ENCODE measurements around the gene CD34.
A peak's percentile ranks its signal among the peaks of the same experiment; 100 is the strongest.

Gene CD34, protein sequence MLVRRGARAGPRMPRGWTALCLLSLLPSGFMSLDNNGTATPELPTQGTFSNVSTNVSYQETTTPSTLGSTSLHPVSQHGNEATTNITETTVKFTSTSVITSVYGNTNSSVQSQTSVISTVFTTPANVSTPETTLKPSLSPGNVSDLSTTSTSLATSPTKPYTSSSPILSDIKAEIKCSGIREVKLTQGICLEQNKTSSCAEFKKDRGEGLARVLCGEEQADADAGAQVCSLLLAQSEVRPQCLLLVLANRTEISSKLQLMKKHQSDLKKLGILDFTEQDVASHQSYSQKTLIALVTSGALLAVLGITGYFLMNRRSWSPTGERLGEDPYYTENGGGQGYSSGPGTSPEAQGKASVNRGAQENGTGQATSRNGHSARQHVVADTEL

DNA sequence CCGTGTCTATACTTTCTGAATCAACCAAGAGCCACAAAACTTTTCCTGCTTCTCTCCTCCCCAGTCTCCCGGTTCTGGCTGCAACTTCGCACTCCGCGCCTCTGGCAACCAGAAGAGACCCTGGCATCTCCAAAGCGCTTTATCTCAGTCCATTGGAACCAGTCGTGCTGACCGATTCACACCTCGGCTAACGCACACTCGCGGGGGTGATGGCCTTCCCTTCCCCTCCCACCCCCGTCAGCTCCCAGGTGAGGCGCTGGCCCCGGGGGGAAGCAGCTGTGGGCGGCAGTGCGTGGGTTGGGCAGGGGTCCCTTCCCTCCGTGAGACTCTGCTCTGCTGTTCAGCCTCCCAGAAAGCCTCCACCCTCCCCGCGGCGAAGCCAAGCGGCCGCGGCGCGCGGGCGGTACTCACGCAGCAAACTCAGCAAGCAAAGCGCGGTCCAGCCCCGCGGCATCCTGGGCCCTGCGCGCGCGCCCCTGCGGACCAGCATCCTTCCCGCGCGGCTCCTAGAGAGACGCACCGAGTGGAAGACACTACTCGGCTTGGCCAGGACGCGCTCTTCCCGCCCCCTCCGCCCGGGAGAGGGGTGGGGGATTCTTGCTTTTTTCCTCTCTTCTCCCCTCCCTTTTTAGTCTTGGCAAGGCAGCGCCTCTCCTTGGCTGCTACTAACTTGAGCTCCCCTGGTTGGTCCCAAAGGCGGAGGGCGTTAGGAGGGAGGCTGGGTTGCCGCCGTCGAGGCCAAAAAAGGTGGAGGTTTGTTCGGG, at the start of gene CD34:
Gene CD34, minus strand, starts transcription at position 535 of the 764 bp plus-strand sequence. Its CDS starts 45 bp downstream, at position 490.
- Histone ChIP-seq H3K27me3 (ENCODE audit: control insufficient read depth in 5 of 5, insufficient read depth in 4 of 5, low read length in 5 of 5) (peaks cover 8 to 25% (median 16%) of the 10 kb centered on the region in 5 donors), H3K4me1 (ENCODE audit: control insufficient read depth in 5 of 5, insufficient read depth in 5 of 5, low read length in 5 of 5) (peaks cover 2 to 68% (median 38%) of the 10 kb centered on the region in 5 donors), H3K36me3 (ENCODE audit: control insufficient read depth in 5 of 5, insufficient read depth in 5 of 5, low read length in 5 of 5) (no peaks in the 10 kb centered on the region), H3K9ac (ENCODE audit: low read length in 5 of 5) (peak within 1 kb of the TSS in 3 of 5 donors; percentile 6 to 81 (median 31)), H3K27ac (ENCODE audit: low read depth, low read length) (peak within 1 kb of the TSS; percentile 81), H3K4me3 (ENCODE audit: low read depth in 1 of 5, low read length in 5 of 5) (peak within 1 kb of the TSS; percentile 64 to 83 (median 70)), H3K9me3 (ENCODE audit: control insufficient read depth in 5 of 5, low read length in 5 of 5) (no peaks in the 10 kb centered on the region)

DNA sequence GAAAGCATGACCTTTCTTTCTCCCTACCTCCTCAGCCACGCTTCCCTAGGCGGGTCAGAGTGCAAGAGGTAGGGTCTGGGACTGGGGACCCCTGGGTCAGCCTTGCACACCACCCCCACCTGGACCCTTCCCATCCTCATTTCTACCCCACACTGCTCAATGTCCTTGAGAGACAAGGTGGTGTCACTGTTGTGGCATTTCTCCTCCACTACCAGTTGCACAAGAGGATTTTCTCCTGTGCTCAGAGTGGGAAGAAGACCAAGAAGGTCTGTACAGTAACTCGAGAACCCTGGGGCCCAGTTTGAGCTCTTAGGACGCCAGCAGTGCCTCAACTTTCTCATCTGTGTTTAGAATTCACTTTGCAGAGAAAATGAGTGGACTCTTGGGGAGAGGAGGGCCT, 49.4 kb upstream of the CD34 start:
- H3K9me3 ChIP-seq (ENCODE audit: control insufficient read depth in 5 of 5, low read length in 5 of 5) = no peaks in the 10 kb centered on the region
- H3K27ac ChIP-seq (ENCODE audit: low read depth, low read length) = peak overlapping the region; percentile 90
- no peaks in the 10 kb centered on the region for H3K36me3 ChIP-seq (ENCODE audit: control insufficient read depth in 5 of 5, insufficient read depth in 5 of 5, low read length in 5 of 5)
- H3K27me3 ChIP-seq (ENCODE audit: control insufficient read depth in 5 of 5, insufficient read depth in 4 of 5, low read length in 5 of 5) = no peaks in the 10 kb centered on the region
- H3K4me1 ChIP-seq (ENCODE audit: control insufficient read depth in 5 of 5, insufficient read depth in 5 of 5, low read length in 5 of 5) = peaks cover 11 to 75% (median 65%) of the 10 kb centered on the region in 5 donors
- peak overlapping the region in 1 of 5 donors; percentile 4 for H3K4me3 ChIP-seq (ENCODE audit: low read depth in 1 of 5, low read length in 5 of 5)
- H3K9ac ChIP-seq (ENCODE audit: low read length in 5 of 5) = no peak overlapping the region

DNA sequence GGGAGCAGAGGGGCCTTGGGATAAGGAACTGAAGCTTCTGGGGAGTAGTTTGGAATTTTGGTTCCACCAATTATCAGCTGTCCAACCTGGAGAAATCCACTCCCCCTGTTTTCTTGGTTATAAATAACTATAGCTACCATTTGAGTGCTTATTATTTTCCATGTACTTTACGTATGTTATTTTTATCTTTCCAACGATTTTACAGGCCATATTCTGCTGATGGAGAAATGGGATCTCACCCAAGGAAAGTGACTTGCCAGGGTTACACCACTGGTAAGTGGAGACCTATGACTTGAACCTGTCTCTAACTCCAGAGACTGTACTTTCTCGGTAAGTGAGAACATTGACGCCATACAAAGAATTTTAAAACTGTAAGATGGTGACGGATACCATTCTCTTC, 49.0 kb upstream of the CD34 start:
- H3K4me3 ChIP-seq (ENCODE audit: low read depth in 1 of 5, low read length in 5 of 5) = peak overlapping the region; percentile 31 to 65 (median 63)
- H3K27me3 ChIP-seq (ENCODE audit: control insufficient read depth in 5 of 5, insufficient read depth in 4 of 5, low read length in 5 of 5) = no peaks in the 10 kb centered on the region
- peak overlapping the region; percentile 90 for H3K27ac ChIP-seq (ENCODE audit: low read depth, low read length)
- H3K4me1 ChIP-seq (ENCODE audit: control insufficient read depth in 5 of 5, insufficient read depth in 5 of 5, low read length in 5 of 5) = peaks cover 11 to 75% (median 61%) of the 10 kb centered on the region in 5 donors
- no peaks in the 10 kb centered on the region for H3K9me3 ChIP-seq (ENCODE audit: control insufficient read depth in 5 of 5, low read length in 5 of 5)
- no peaks in the 10 kb centered on the region for H3K36me3 ChIP-seq (ENCODE audit: control insufficient read depth in 5 of 5, insufficient read depth in 5 of 5, low read length in 5 of 5)
- H3K9ac ChIP-seq (ENCODE audit: low read length in 5 of 5) = peak overlapping the region in 1 of 5 donors; percentile 60

DNA sequence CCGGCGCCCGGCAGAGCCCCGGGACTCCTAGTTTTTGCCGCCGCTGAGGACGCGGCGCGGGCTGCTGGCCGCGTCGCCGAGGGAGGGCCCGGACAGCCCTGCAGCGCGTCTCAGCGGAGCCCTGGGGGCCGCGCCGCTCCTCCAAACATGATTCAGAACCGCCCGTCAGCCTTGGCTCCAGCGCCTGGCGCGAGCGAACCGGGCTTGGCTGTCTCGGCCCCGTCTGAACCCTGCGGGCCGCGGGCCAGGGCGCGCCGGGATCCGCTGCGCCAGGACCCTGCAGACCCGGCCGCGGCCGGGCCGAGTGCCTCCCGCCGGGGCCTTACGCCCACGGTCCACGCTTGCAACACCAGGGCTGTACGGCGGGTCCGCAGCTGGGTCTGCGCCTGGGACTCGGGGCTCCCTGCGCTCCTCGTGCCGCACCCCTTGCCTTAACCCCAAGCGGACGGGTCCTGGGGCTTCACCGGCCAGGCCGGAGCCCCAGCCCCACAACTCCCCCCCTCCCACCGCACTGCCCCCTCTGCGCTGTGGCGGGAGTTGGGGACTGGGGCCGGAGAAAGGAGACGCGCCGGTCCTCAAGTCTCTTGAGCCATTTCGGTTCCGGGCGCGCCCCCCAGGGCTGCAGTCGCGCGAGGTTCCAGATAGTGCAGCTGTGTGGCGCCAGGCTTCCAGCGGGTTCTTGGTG, 48.4 kb upstream of the CD34 start:
- Histone ChIP-seq H3K9ac (ENCODE audit: low read length in 5 of 5) (peak overlapping the region in 3 of 5 donors; percentile 15 to 60 (median 16)), H3K27ac (ENCODE audit: low read depth, low read length) (peak overlapping the region; percentile 90), H3K4me3 (ENCODE audit: low read depth in 1 of 5, low read length in 5 of 5) (peak overlapping the region; percentile 31 to 65 (median 63)), H3K9me3 (ENCODE audit: control insufficient read depth in 5 of 5, low read length in 5 of 5) (peaks cover 0 to under 1% (median 0%) of the 10 kb centered on the region in 5 donors), H3K4me1 (ENCODE audit: control insufficient read depth in 5 of 5, insufficient read depth in 5 of 5, low read length in 5 of 5) (peaks cover 9 to 68% (median 55%) of the 10 kb centered on the region in 5 donors), H3K36me3 (ENCODE audit: control insufficient read depth in 5 of 5, insufficient read depth in 5 of 5, low read length in 5 of 5) (no peaks in the 10 kb centered on the region), H3K27me3 (ENCODE audit: control insufficient read depth in 5 of 5, insufficient read depth in 4 of 5, low read length in 5 of 5) (no peaks in the 10 kb centered on the region)

DNA sequence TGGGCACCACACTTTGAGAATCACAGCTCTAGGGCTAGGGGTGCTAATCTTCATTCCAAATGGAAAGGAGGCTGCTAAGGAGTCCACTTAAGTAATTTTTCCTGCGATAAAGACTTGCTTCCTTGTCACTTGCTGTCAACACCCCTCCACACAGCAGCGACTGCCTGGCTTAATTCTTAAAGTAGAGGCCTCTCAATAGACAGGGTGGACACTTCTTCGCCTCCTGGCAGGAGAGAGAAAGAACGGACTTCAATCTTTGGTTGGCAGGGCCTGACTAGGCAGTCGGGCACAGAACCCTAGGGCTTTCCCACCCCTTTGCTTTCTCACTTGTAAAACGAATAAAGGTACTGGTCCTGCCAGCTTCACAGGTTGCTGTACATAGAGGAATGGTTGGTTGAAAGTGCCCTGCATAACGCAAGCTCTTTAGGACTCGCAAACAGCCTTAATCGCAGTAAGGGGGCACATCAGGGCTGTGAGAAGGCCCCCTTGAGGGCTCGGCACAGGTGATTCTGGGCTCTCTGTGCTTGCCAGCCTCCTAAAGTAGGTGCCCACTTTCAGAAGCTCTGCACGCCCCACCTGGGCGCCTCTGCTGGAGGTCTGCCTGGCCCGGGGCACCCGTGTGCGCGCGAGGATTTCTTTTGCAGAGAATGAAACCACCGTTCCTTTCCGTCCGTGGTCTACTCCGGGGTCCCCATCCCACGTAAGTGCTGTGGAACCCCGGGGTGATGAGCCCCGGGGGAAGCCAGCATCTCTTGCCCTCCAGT, 47.6 kb upstream of the CD34 start:
- peak overlapping the region; percentile 45 to 65 (median 63) for H3K4me3 ChIP-seq (ENCODE audit: low read depth in 1 of 5, low read length in 5 of 5)
- H3K9me3 ChIP-seq (ENCODE audit: control insufficient read depth in 5 of 5, low read length in 5 of 5) = peaks cover 0 to 6% (median 2%) of the 10 kb centered on the region in 5 donors
- H3K36me3 ChIP-seq (ENCODE audit: control insufficient read depth in 5 of 5, insufficient read depth in 5 of 5, low read length in 5 of 5) = no peaks in the 10 kb centered on the region
- peak overlapping the region in 3 of 5 donors; percentile 15 to 60 (median 16) for H3K9ac ChIP-seq (ENCODE audit: low read length in 5 of 5)
- H3K27me3 ChIP-seq (ENCODE audit: control insufficient read depth in 5 of 5, insufficient read depth in 4 of 5, low read length in 5 of 5) = no peaks in the 10 kb centered on the region
- H3K27ac ChIP-seq (ENCODE audit: low read depth, low read length) = peak overlapping the region; percentile 75
- peaks cover 7 to 62% (median 48%) of the 10 kb centered on the region in 5 donors for H3K4me1 ChIP-seq (ENCODE audit: control insufficient read depth in 5 of 5, insufficient read depth in 5 of 5, low read length in 5 of 5)

DNA sequence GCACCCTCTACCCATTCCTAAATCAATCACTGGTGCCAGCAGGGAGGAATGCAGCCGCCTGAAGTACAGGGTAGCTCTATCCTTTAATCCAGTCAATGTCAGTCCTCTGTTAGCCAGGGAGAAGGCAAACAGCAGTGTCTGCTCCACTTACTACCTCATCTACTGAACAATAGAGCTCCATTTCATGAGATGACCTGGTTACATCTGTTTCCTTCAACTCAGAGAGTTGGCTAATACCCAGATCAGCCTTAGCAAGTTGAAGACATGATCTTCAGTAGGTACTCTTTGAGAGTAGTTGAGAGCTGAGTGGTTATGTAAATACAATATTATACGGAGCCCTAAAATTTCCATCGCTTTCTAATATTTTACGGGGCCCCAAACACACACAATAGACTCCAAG, 46.1 kb upstream of the CD34 start:
- Histone ChIP-seq H3K9ac (ENCODE audit: low read length in 5 of 5) (no peak overlapping the region), H3K27me3 (ENCODE audit: control insufficient read depth in 5 of 5, insufficient read depth in 4 of 5, low read length in 5 of 5) (no peaks in the 10 kb centered on the region), H3K27ac (ENCODE audit: low read depth, low read length) (no peak overlapping the region), H3K4me1 (ENCODE audit: control insufficient read depth in 5 of 5, insufficient read depth in 5 of 5, low read length in 5 of 5) (peaks cover 3 to 48% (median 35%) of the 10 kb centered on the region in 5 donors), H3K9me3 (ENCODE audit: control insufficient read depth in 5 of 5, low read length in 5 of 5) (peaks cover 0 to 6% (median 2%) of the 10 kb centered on the region in 5 donors), H3K4me3 (ENCODE audit: low read depth in 1 of 5, low read length in 5 of 5) (no peak overlapping the region), H3K36me3 (ENCODE audit: control insufficient read depth in 5 of 5, insufficient read depth in 5 of 5, low read length in 5 of 5) (no peaks in the 10 kb centered on the region)

DNA sequence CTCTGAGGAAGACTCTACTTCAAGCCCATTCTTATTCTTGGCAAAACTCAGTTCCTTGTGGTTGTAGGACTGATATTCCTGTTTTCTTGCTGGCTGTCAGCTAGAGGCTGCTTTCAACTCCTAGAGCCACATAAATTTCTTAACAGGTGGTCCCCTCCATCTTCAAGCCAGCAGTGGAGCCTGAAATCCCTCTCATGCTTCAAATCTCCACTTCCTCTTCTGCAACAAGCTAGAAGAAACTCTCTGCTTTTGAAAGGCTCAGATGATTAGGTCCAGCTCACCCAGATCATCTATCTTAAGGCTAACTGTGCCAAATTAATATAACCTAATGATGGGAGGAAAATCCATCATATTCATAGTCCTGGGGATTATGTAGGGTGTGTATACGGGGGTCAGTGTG, 43.2 kb upstream of the CD34 start:
- Histone ChIP-seq H3K9me3 (ENCODE audit: control insufficient read depth in 5 of 5, low read length in 5 of 5) (peaks cover 0 to 6% (median 2%) of the 10 kb centered on the region in 5 donors), H3K27ac (ENCODE audit: low read depth, low read length) (no peak overlapping the region), H3K4me1 (ENCODE audit: control insufficient read depth in 5 of 5, insufficient read depth in 5 of 5, low read length in 5 of 5) (peaks cover 3 to 47% (median 10%) of the 10 kb centered on the region in 5 donors), H3K36me3 (ENCODE audit: control insufficient read depth in 5 of 5, insufficient read depth in 5 of 5, low read length in 5 of 5) (no peaks in the 10 kb centered on the region), H3K27me3 (ENCODE audit: control insufficient read depth in 5 of 5, insufficient read depth in 4 of 5, low read length in 5 of 5) (no peaks in the 10 kb centered on the region), H3K9ac (ENCODE audit: low read length in 5 of 5) (no peak overlapping the region), H3K4me3 (ENCODE audit: low read depth in 1 of 5, low read length in 5 of 5) (no peak overlapping the region)

DNA sequence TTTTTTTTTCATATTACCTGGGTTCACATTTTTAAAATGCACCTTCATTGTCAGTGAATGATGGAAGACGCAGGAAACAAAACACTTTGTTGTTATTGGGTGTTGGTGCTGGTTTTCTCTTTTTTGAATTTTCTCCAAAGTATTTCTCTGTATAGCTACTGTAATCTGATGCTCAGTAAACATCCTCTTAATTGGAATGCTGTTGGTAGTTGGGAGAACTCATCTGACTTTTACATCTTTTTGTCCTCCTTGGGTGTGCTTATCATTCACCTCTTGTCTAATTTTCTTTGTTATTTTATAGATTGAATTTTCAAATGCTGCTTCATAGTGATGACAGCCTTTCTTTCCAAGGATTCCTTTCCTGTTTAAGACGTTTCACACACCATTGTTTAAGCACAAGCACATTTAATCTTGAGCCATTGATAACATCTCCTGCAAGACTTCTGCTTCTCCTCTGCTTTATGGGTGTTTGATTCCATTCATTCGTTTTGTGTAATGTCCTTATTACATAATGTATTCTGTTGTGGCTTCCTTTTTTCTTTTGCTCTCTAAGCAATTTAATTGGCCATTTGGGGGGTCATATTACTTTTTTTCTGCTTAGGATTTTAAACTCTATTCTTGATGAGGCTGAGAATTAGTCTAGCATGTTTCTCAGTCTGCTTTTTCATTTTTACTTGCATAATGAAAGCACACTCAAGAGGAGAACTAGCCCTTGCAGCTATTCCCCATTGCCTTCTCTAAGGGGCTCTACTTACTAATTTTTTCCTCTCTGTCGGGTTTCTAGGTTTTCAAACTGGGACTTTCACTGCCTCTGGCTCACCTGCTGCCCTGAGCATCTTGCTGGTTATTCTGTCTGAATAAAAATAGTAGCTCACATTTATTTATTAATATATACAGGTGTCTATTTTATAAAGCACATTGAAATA, 42.0 kb upstream of the CD34 start:
- no peaks in the 10 kb centered on the region for H3K36me3 ChIP-seq (ENCODE audit: control insufficient read depth in 5 of 5, insufficient read depth in 5 of 5, low read length in 5 of 5)
- peaks cover 0 to 46% (median 0%) of the 10 kb centered on the region in 5 donors for H3K4me1 ChIP-seq (ENCODE audit: control insufficient read depth in 5 of 5, insufficient read depth in 5 of 5, low read length in 5 of 5)
- H3K9ac ChIP-seq (ENCODE audit: low read length in 5 of 5) = no peak overlapping the region
- no peak overlapping the region for H3K4me3 ChIP-seq (ENCODE audit: low read depth in 1 of 5, low read length in 5 of 5)
- peaks cover 0 to 6% (median 2%) of the 10 kb centered on the region in 5 donors for H3K9me3 ChIP-seq (ENCODE audit: control insufficient read depth in 5 of 5, low read length in 5 of 5)
- no peak overlapping the region for H3K27ac ChIP-seq (ENCODE audit: low read depth, low read length)
- no peaks in the 10 kb centered on the region for H3K27me3 ChIP-seq (ENCODE audit: control insufficient read depth in 5 of 5, insufficient read depth in 4 of 5, low read length in 5 of 5)
